Activated CD4-positive, CD25-positive, alpha-beta regulatory T cell treated with anti-CD3 and anti-CD28 coated beads, Interleukin-2, amount 50 U/mL, for 16 hours (primary cell): ENCODE results near the gene LRRC52.

Source experiments
- DNase-seq: peaks from one replicate; pipeline ENCODE4 v3.0.0-alpha.2; 2020; ENCODE audit warnings: low read depth, low spot score

The LRRC52 gene

GRCh38 chr1:165537356-165538109 lies 6.3 kb upstream of the LRRC52 start:
- no peak for DNase-seq

DNA sequence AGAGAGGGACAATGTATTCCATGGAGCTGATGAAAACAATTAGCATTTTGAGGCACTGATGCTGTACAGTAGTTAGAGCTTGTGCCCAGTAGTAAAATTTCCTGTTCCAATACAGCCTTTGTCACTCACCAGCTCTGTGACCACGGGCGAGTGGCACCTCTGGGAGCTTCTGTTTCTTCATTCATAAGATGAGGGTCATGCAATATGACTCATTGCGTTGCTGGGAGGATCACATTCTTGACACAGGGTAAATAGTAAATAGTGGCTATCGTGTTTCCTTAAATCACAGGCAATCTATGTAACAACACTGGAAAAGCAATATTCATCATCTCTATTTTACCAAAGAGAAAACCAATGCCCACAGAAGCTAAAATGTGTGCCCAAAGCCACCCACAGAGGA lies 4.5 kb upstream of the LRRC52 start:
- no peak for DNase-seq

GRCh38 chr1:165539908-165540307 lies 3.9 kb upstream of the LRRC52 start:
- DNase-seq, result no peak

- no peak for DNase-seq
These were observed 1.7 kb upstream of the LRRC52 start for GRCh38 chr1:165542015-165542631.

DNA sequence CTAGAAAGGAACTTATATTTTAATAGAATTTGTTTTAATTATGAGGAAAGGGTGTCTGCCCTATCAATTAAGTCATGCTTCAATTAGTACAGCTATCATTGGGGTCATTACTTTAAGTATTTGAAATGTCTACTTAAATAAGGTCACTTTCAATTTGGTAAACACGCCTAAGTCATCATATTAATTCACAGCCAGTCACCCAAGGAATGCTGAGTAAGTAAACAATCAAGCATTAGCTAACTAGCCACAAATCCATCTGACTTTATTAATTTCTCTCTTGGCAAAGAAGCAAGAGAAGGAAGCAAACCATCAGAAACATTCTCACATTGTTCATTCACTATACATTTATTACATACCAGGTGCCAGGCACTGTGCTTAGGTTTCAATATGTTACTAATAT lies 1.2 kb upstream of the LRRC52 start:
- DNase-seq, result no peak

DNA sequence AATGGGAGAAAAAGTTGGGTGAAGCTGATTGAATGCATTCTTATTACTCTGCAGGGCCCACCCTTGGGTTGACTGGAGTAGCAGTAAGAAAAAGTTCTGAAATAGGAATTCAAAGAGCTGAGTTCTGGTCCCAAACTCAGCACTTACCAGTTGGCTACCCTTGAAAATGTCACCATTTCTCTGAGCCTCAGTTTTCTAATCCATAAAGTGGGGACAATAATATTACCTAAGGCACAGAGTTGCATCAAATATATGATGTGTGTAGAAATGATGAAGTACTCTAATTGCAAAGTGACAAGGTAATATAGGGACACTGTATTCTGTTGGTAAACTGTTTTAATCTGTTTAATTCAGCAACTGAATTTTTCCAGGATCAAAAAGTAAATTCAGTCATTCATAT lies 1.2 kb downstream of the LRRC52 start:
- DNase-seq, result no peak

DNA sequence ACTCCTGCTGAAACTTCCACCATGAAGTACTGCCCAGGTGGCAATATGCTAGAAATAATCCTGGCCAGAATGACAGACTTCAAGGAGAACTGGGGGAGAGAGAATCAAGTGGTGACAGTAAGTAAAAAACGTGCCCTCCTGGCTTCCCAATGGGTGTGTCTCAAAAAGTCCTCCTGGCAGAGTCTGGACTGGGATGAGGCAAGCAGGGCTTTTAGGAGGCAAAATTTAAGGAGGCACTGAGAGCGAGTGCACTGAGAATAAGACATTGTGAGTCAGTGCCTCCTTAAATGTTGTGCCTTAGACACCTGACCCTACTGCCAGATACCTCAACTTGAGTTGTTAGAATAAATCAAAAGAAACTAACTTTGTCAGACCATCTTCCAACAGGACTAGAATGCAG lies 2.2 kb downstream of the LRRC52 start:
- no peak for DNase-seq

- DNase-seq, result no peak
These were observed 6.2 kb downstream of the LRRC52 start for GRCh38 chr1:165549973-165550372.

GRCh38 chr1:165551469-165551868 lies 7.7 kb downstream of the LRRC52 start:
- DNase-seq, result no peak

- no peak for DNase-seq
These were observed 17.3 kb downstream of the LRRC52 start for GRCh38 chr1:165560883-165561656.

DNA sequence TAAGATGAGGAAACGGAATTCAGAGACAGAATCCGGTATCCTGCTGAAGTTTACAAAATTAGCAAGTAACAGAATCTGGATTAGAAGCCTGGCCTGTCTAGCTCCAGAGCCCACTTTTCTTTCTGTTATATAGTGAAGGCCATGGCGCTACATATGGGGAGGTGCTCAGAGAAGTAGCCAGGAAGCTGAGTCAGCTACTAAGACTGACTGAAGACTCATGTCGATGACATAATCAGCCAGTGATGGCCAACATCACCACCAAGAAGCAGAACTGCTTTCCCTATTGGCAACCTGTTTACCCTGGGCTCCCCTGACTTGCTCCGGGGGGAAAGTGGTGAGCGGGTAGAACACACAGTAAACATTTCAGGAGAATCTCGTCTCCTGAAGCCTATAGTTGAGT lies 18.8 kb downstream of the LRRC52 start:
- no peak for DNase-seq

DNA sequence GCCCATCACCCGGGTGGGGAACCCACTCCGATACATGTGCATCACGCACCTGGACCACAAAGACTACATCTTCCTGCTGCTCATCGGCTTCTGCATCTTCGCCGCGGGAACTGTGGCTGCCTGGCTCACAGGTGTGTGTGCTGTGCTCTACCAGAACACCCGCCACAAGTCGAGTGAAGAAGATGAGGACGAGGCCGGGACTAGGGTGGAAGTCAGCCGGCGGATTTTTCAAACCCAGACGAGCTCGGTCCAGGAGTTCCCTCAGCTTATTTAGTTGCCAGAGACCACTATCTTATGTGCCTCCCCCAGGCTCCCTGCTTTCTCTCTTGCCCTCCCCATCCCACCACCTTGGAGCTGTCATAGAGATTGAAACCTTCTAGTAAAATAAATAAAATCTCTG lies 19.8 kb downstream of the LRRC52 start:
- DNase-seq, result no peak

- DNase-seq, result no peak
These were observed 20.8 kb downstream of the LRRC52 start for GRCh38 chr1:165564561-165564960.

- no peak for DNase-seq
These were observed 22.1 kb downstream of the LRRC52 start for GRCh38 chr1:165565751-165566490.

DNA sequence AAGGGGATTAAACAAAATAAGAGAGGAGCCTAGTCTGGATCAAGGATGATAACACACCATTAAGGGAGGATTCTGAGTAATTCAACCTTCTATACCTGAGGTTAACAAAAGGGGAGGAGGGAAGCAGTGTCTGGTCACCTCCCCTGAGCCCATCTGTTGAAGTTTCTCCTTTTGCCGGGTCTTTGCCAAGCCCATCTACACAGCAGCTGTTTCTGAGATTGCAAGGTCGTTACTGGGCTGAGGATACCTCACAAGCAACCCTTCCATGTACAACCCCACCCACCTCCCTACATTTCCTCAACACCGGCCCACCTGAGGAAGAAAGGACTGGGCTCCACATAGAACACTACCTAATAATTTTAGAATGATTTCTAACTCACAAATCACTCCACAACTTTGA lies 26.3 kb downstream of the LRRC52 start:
- no peak for DNase-seq

DNA sequence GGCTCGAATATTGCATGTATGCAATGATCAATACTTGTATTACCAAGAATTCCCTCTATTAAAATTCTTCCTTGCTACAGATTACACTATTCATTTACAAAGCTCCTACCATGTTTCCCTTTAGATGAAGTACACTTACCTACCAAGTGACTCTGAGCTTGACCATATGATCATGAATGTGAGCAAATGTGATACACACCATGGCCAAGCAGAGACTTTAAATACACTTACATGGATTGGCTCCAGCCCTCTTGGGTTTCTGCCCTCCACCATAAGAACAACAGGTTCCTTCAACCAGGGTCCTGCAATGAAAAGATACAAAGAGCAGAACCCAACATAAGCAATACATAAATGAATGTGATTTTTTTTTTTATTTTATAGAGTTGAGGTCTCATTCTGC lies 30.0 kb downstream of the LRRC52 start:
- DNase-seq, result no peak

DNA sequence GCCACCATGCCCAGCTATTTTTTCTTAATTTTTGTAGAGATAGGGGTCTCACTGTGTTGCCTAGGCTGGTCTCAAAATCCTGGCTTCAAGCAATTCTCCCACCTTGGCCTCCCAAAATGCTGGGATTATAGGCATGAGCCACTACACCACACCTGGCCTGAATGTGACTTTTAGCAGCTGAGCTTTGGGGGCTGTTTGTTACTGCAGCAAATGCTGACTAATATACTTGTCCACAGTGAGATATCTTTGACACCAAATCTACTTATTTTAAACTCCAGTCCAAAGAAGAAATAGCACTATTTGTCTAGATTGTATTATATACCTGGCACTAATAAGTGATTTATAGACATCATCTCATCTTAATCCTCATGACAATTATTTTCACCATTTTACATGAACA lies 30.5 kb downstream of the LRRC52 start:
- DNase-seq, result no peak

DNA sequence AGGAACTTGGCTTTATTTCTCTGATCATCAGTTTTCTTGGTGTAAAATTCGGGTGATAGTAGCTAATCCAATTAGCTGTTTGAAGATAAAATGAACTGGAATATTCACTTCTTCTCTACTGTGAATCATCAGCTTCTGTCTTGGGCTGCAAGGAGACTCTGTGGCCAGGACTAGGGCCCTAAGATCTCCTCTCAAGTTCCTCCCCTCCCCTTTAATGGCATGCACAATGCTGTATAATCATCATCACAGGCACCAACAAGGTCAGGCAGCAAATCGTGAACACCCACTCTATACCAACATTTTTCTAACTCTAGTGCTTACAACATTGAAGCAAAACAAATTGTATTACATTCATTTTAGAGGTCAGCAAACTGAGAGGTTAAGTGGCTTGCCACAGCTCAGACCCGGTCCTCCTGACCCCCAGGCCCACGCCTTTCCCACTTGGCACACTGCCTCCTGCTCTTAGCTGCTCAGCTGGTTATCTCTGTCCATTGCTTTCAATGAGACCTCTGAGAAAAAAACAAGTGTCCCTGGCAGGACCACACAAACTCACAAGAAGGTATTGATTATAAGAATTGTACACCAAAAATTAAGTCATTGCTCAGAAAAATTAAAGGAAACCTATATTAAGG lies 31.8 kb downstream of the LRRC52 start:
- DNase-seq, result no peak

- DNase-seq, result no peak
These were observed 32.7 kb downstream of the LRRC52 start for GRCh38 chr1:165576536-165576935.

- DNase-seq, result no peak
These were observed 33.9 kb downstream of the LRRC52 start for GRCh38 chr1:165577707-165578106.
